HG03565 (cell line): ENCODE measurements around the gene NT5M.

Experiments used
- ATAC-seq: cut with Tn5 transposase; IDR thresholded peaks from one replicate; pipeline ENCODE4 v1.9.1; 2021; ENCODE audit warnings: mild to moderate bottlenecking, moderate library complexity; ENCODE audit not compliant: unreplicated experiment

Gene NT5M

DNA sequence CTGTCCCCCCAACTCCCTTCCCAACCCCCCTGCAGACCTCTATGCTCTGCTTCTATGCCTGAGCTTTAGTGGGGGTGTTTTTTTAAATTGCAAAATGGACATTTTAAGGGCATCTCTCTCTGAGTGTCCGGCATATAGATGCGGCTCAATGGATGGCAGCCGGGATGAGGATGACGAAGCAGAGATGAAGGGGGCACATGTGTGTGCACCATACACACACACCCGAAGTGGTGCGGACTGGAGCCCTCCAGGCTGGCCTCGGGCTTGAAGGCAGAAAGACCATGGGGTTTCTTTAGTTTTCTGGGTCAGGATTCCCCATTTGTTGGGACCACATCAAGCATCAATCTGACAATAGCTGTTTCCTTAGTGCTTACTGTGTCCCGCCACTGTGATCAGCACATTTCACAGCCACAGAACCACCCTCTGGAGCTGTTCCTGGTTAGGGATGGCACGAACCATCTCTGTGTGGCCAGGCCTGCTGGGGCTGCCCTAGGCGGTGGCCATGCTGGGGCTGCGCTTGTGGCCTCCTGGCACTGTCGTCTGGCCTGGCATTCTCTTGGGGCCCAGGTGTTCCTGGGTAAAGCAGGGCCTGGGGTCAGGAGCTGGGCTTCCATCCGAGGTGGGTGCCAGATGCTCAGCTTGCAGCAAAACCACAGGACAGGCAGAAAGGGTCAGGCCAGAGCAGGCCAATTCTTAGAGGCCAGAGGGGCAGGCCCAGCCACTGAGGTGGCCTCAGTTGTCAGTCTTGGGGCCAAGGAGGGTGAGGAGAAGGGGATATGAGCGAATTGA lies 49.9 kb downstream of the NT5M start:
- ATAC-seq: no peak

DNA sequence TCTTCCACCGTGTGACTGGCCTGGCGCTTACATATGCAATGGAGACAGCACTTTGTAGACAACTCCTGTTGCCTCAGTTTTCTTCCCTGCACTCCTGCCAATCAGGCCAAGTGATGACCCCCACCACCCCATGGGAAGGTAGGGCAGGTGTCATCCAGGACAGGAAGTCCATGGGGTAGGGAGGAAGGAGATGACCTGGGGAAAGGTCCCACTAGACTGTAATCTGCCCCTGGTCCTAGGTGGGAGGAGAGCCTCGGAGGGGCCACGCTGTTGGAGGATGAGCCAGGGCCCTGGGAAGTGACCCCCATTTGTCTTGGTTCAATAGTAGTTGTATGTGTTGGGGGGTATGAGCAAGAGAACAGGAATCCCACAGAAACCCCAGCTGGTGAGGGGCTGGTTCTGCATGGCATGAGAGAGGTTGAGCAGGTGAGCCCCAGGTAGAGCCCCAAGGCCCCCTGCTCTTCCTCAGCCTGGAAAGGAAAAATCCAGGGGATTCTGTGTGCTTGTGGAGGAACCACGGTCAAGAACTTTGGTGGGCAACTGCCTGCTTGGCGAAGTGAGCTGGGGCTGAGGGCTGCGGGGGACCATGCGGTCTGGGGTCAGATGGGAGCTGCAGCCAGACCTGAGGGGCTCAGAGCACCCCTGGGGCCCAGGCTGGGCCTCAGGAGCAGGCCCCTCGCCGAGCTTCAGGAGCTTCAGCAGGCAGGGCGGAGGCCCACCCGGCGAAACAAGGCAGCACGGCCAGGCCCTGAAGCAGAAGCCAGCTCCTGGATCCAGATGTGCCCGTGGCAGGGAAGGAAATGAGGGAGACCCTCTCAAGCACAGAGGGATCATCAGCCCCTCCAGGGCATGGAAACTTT lies 50.7 kb downstream of the NT5M start:
- no peak for ATAC-seq

DNA sequence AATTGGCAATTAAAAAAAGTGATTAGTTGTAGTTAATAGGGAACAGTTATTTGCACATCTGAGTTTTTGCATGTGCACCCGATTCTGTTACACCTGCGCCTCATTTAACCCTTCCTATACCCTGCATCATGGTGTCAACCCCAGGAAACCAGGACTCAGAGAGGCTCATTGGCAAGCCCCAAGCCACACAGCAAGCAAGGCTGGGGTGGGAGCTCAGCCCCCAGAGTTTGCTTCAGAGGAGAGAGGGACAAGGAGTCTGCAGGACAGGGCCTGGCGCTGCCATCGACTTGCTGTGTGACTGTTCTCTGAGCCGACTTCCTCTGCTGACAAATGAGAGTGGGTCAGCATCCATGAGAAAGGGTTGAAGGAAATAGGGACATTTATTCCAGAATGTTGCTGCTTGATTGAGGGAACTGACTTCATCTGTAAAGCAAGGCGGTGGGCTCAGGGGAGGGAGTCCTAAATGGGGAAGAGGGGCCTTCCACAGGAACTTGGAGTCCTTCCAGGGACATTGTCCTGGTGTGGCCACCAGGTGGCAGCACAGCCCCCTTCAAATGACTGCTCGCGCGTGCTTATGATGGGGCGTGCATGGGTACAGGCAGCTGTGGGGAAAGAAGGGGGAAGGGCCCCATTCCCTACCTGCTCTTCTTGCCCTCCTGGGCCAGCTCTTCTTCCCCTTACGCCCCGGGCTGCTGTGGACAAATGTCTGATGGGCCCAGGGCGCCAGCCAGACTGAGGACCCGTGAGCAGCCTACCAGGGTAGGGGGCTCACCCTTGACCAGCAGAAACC lies 51.6 kb downstream of the NT5M start:
- no peak for ATAC-seq

DNA sequence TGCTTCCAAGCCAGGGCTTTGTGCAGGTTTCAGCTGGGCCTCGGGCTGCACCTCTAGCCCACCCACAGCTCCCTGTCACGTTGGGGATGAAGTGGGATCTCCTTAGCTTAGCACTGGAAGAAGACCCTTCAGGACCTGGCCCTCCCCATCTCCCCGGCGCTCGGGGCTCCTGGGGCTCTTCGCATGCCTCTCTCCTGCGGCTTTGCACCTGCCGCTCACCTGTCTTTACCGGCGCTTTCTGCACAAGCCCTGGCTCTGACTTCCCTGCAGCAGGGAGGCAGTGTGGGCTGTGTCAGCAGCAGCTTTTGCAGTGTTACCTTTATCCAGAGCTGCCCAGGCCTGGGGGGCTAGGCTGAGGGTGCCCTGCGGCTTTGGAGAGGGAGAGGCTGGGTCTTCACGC lies 52.3 kb downstream of the NT5M start:
- no peak for ATAC-seq

DNA sequence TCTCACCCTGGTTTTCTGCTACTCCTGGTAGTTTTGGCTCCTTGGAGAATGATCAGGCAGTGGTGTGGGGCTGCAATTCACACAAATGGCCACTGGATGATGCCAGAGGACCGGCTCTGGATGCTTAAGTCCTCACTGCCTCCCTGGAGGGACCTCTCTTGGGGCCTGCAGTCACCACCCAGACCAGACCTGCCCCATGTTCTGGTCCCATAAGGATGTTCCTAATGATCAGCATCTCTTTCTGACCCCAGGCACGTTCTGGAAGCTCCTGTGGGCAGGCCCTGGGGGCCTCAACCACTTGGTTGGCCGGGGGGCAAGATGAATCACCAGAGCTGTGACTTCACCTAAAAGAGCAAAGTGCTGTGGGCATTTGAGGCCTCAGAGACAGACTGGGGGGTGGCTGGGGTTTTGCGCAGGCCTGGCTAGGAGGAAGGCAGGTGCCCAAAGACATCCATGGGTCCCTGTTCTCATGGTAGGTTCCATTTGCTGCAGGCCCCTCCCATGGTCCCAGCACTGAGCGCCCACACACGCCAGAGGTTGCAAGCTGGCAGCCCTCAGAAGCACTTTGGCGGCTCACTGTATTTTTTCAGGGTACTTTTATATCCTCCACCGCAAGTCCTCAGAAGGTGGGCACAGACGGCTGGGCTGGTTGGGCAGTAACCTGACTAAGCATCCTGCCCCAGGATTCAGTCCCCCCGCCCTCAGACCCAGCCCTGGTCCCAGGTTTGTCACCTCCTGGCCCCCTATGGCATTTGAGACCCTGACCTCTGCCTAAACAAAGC lies 53.2 kb downstream of the NT5M start:
- ATAC-seq: no peak

DNA sequence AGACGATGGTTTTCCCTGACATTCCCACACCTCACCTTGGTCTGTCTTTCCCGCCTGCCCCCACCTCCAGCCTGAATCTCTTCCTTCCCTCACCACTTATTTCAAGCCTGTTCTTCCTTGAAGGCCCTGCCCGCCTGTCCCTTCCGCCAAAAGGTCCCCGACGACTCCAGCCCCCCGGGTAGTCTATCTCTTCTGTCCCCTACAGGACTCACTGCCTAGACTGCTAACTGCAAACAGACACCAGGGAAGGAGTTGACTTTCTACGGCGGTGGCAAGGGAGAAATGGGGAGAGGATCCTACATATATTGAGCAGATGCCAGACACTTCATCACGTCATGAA lies 53.7 kb downstream of the NT5M start:
- no peak for ATAC-seq

DNA sequence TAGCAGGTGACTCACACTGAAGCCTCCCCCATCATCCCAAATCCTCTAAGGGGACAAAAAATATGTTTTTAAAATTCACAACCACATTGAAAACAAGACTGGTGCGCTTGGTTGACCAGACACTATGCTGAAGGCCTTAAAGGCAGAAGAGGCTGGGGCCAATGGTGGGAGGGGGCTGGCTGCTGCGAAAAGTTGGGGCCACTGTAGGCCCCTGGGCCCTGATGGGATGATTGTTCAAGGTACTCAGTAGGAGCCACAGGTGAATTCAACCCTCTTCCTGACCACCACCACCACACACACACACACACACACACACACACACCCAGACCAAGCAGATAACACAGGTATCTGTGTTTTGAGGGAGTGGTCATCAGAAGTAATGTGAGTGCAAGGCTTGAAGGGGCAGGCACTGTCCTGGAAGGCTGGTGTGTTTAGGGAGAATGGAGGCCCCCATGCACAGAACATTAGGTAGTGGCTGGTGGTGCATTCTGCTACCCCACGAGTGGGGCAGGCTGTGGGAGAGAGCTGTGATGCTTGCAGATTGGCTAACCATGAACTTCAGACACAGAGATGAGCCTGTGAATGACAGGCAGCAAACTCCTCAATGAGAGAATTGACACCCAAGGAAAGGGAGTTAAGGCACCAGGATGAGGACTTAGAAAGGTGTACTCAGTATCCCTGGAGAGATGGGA lies 55.0 kb downstream of the NT5M start:
- ATAC-seq: no peak

DNA sequence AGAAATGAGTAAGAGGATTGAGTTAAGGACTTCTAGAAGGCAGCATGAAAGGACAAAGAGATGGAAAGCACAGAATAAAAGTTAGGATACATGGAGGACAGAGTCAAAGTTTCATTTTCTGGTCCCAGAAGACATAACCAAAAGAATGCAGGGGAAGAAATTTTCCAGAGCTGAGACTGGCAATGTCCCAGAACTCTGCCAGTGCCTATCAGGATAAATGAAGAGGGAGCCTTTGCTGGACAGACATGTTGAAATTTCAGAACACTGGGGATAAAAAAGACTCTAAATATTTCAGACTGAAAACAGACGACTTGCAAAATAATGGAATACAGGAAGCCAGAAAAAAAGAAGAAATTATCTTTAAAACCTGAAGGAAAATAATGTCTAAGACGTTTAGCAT lies 55.7 kb downstream of the NT5M start:
- no peak for ATAC-seq

DNA sequence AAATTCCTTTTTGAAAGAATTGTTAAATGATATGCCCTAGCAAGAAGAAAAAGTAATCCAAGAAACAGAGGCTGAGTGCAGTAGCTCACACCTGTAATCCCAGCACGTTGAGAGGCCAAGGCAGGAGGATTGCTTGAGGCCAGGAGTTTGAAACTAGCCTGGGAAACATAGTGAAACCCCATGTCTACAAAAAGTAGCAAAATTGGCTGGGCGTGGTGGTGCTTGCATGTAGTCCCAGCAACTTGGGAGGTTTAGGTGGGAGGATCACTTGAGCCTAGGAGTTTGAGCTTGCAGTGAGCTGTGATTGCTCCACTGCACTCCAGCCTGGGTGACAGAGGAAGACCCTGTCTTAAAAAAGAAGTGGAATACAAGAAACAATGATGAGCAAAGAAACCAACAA lies 56.1 kb downstream of the NT5M start:
- ATAC-seq: no peak

DNA sequence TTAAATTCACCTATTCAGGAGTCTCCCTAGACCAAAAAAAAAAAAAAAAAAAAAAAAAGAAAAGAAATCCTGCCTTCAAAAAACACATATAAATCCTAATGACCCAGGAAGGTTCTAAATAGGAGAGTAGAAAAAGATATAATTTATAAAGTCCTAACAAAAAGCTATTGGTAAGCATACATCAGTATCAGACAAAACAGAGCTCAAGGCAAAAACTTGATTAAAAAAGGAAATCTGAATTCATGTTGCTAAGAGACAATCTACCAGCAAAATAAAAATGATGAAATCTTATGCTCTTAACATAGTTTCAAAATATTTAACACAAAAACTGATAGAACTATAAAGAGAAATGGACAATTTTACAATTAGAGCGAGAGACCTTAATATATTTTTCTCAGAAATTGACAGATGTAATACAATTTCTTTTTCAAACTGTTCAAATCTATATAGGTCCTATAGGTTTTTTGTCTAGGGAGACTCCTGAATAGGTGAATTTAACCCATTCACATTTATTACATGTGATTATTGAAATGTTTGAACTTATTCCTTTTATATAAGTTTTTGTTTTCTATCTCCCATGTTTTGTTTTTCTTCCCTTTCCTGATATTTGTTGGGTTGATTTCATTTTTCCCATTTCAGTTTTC lies 57.0 kb downstream of the NT5M start:
- no peak for ATAC-seq

DNA sequence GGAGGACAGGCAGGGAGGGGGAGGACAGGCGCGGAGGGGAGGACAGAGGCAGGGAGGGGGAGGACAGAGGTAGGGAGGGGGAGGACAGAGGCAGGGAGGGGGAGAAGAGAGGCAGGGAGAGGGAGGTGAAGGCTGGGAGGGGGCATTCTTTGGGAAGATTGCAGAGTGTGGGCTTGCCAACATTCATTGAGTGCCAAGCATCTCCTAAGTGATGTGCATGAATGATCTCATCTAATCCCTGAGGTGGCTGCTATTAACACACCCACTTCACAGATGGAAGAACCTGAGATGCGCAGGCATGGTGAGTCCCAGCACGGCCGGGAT lies 58.3 kb downstream of the NT5M start:
- ATAC-seq: no peak

DNA sequence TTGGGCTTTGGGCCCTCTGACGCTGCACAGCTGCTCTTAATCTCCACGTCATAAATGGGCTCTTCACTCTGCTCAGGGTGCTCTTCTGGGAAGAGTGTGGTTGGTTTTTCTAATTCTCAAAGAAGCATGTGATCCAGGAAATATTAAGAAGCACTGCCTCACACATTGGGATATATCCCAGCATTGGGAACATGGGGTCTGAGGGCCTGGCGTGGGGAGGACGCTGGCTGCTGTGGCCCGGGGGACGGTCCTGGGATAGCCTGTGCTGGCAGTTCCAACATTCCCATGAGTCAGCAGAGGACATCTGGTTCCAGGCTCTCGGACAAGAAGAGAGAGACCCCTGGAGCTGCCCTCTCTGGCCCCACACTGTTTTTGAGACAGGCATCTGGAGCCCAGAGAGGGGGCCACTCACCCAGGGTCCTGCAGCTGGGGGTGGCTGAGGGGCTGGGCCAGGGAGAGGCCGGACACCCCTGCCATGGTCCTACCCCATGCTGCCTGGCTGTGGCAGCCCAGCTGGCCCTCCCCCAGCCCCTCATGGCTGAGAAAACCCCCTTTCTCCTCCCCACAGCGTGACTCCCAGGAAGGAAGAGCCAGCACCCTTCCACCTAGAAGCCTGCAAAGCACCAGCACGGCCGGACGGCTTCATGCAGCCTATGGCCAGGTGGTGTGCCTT lies 58.8 kb downstream of the NT5M start:
- no peak for ATAC-seq

DNA sequence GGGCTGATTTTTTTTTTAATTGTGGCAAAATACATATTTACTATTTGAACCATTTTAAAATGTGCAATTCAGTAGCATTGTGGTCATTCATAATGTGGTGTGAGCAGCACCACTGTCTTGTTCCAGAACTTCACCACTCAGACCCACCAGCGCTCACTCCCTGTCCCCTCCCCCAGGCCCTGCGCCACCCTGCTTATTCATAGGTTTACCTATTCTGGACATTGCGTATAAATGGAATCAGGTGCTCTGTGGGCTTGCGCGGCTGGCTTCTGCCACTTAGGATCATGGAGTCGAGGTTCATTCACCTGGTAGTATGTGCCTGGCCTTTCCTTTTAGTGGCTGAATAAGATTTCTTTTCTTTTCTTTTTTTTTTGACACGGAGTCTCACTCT lies 59.4 kb downstream of the NT5M start:
- ATAC-seq: no peak

DNA sequence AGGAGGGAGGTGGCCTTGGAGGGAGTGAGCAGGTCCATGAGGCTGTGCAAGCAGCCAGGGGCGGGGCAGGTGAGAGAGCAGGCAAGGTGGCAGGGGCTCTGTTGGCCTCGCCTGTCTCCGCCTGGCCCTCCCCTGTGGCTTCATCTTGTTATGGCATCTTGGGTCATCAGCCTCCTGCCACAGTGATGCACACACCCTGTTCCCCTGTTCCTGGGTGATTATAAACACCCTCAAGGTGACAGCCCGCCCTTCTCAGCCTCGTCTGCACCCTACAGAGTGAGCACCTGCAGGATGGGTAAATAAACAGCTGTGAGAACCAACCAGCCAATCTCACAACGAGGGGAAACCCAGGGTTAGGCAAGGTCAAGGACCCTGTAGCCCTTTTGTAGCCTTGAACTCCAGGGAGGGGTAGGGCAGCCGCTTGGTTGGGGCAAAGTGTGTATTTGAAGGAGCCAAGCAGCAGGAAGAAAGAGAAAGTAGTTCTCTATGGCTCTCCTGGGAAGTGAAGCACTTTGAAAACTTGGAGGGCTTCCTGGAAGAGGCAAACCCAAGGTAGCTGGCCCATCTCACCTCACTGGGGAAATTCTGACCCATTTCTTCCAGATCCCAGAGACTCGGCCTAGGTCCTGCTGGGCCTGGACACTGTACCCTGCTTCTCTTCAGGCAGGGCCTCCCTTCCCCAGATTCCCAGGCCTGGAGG lies 60.6 kb downstream of the NT5M start:
- ATAC-seq: no peak

DNA sequence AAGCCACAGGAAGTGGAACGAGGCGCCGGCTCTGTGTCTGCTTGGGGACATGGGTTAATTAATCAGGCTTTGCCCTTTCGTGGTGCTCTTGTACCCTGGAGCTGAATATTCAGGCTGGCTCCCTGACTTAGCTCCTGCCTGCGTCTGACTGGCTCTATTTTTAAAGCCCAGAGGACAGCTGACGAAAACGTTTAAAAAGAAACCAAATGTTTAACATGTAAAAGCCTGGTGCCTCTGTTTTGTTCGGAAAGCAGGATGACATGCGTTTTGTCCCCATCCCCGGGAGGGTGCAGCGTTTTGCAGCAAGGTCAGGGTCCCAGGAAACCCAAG lies 61.1 kb downstream of the NT5M start:
- ATAC-seq: no peak

DNA sequence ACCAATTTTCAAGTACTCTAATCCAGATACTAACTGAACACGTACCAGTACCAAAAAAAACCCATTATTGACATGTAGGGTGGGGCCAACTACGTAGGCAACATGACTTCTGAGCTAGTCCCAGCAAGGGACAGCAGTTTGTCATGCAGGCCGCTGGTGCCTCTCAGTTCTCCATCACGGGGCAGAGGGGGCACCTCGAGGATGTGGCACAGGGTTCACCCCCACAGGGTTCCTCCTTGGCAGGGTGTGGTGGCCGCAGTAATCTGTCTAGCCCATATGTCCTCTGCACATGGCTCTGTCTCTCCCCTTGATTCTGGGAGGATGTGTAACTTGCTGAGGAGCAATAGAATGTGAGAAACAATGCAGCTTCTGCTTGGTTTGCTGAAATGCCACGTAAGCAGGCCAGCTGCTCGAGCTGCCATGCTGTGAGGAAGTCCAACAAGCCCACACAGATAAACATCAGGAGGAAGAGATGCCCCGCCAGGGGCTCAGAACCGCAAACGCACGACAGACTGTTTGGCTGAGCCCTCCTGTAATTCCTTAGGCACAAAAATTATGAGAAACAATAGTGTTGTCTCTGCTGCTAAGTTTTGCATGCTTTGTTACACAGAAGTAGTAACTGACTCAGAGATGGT lies 62.4 kb downstream of the NT5M start:
- ATAC-seq: no peak

DNA sequence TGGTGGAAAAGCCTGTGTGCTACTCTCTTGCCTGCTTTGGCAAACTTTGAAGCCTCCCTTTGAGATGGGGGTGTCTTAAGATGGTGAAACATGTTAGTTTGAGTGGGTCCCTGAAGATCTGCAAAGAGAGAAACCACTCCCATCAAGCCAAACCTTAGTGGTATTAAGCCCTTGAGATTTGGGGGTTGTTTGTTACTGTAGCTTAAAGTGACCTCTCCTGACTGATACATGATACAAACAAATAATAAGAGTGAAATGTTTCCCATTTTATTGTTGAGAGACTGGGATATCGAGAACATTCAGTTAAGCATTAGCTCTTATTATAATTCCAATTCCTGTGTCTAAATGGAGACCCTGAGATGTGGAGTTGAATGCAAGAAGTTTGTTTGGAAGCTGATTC lies 63.1 kb downstream of the NT5M start:
- no peak for ATAC-seq
